ENCODE data around the gene YDJC.
"Not testable (repeated sequence)": the region's sequence is repeated elsewhere in the genome, so short reads cannot be mapped to it uniquely, and the experiment has no call there.

The YDJC gene, protein sequence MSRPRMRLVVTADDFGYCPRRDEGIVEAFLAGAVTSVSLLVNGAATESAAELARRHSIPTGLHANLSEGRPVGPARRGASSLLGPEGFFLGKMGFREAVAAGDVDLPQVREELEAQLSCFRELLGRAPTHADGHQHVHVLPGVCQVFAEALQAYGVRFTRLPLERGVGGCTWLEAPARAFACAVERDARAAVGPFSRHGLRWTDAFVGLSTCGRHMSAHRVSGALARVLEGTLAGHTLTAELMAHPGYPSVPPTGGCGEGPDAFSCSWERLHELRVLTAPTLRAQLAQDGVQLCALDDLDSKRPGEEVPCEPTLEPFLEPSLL

DNA sequence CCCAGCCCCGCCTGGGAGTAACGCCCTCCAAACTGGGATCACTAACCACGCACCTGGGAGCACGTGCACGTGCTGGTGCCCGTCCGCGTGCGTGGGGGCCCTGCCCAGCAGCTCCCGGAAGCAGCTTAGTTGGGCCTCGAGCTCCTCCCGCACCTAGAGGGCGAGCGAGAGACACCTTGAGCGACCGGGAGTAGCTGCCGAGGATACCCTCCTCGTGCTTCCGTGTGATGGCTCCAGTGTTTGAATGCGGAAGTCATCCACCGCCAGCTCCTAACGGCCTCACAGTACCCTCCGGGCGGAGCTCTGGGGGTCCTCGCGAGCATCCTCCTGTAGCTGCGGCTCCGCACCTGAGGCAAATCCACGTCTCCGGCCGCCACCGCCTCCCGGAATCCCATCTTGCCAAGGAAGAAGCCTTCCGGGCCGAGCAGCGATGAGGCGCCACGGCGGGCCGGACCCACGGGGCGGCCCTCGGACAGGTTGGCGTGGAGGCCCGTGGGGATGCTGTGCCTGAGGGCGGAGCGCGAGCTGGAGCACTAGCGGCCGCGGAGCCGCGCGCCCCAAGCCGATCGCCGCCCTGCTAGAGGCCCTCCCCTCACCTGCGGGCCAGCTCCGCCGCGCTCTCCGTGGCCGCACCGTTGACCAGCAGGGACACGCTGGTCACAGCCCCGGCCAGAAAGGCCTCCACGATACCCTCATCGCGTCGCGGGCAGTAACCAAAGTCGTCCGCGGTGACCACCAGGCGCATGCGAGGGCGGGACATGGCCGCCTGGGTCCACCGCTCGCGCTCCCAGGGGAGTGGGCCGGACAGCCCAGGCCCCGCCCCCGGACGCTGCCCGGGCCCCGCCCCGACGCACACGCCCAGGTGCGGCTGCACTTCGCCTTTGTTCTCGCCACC is at the start of gene YDJC:
Gene YDJC (minus strand): TSS at position 768 of the 895 bp plus-strand sequence. CDS start 8 bp downstream, at position 760.
- peak within 1 kb of the TSS; percentile 87 for H3K4me3 ChIP-seq (replicated peaks; ENCODE audit: low read depth, low read length)
- peak; percentile 92 for DNase-seq (ENCODE audit: low read depth)
- TF ChIP-seq, protein P1, sequence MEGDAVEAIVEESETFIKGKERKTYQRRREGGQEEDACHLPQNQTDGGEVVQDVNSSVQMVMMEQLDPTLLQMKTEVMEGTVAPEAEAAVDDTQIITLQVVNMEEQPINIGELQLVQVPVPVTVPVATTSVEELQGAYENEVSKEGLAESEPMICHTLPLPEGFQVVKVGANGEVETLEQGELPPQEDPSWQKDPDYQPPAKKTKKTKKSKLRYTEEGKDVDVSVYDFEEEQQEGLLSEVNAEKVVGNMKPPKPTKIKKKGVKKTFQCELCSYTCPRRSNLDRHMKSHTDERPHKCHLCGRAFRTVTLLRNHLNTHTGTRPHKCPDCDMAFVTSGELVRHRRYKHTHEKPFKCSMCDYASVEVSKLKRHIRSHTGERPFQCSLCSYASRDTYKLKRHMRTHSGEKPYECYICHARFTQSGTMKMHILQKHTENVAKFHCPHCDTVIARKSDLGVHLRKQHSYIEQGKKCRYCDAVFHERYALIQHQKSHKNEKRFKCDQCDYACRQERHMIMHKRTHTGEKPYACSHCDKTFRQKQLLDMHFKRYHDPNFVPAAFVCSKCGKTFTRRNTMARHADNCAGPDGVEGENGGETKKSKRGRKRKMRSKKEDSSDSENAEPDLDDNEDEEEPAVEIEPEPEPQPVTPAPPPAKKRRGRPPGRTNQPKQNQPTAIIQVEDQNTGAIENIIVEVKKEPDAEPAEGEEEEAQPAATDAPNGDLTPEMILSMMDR (IDR thresholded peaks at IDR 0.05; ENCODE audit: low read length, missing control alignments), result peak; percentile 46

DNA sequence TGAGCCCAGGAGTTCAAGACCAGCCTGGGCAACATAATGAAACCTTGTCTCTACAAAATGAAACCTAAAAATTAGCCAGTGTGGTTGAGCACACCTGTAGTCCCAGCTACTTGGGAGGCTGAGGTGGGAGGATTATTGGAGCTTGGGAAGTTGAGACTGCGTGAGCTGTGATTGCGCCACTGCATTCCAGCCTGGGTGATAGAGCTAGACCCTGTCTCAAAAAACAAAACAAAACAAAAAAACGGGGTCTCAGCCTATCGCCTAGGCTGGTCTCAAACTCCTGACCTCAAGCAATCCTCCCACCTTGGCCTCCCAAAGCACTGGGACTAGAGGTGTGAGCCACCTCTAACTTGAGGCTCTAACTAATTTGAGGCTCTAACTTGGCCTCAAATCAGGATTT is 49.6 kb upstream of the YDJC start:
- H3K4me3 ChIP-seq (replicated peaks; ENCODE audit: low read depth, low read length), result no peak overlapping the region
- TF ChIP-seq, protein P1 (IDR thresholded peaks at IDR 0.05; ENCODE audit: low read length, missing control alignments), result no peak
- no peak for DNase-seq (ENCODE audit: low read depth)

DNA sequence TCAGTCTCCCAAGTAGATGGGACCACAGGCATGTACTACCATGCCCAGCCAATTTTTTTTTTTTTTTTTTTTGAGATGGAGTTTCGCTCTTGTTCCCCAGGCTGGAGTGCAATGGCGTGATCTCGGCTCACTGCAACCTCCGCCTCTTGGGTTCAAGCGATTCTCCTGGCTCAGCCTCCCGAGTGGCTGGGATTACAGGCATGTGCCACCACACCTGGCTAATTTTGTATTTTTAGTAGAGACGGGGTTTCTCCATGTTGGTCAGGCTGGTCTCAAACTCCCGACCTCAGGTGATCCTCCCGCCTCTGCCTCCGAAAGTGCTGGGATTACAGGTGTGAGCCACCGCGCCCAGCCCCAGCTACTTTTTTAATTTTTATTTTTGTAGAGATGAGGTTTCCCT is 49.0 kb upstream of the YDJC start:
- not testable (repeated sequence) for DNase-seq (ENCODE audit: low read depth); H3K4me3 ChIP-seq (replicated peaks; ENCODE audit: low read depth, low read length)

DNA sequence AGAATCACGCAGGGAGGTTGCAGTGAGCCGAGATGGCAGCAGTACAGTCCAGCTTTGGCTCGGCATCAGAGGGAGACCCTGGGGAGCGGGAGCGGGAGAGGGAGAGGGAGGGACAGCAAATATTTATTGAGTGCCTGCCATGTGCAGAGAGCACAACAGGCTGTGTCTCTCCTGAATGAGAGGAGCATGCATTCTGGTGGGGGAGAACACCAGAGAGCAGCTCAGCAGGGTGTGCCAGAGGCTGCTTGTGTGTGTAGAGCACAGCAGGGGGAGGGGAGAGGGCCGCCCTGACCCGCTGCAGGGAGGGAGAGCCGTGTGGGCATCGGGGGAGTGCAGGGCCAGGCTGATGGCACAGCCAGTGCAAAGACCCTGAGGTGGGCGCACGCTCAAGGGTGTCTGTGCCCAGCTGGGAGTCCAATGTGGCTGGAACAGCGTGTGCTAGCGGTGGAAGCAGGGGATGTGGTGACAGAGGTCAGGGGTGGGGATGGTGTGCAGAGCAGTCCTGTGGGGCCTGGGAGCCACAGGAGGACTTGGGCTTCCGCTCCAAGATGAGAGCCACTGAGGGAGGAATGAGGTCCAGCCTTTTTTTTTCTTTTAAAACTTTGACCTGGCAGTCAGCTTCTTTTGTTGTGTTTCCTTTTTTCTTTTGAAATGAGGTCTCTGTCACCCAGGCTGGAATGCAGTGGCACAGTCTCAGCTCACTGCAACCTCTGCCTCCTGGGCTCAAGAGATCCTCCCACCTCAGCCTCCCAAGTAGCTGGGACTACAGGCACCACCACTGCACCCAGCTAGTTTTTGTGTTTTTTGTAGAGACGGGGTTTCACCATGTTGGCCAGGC is 48.0 kb upstream of the YDJC start:
- TF ChIP-seq, protein P1 (IDR thresholded peaks at IDR 0.05; ENCODE audit: low read length, missing control alignments), result no peak
- no peak for DNase-seq (ENCODE audit: low read depth)
- H3K4me3 ChIP-seq (replicated peaks; ENCODE audit: low read depth, low read length), result no peak overlapping the region

DNA sequence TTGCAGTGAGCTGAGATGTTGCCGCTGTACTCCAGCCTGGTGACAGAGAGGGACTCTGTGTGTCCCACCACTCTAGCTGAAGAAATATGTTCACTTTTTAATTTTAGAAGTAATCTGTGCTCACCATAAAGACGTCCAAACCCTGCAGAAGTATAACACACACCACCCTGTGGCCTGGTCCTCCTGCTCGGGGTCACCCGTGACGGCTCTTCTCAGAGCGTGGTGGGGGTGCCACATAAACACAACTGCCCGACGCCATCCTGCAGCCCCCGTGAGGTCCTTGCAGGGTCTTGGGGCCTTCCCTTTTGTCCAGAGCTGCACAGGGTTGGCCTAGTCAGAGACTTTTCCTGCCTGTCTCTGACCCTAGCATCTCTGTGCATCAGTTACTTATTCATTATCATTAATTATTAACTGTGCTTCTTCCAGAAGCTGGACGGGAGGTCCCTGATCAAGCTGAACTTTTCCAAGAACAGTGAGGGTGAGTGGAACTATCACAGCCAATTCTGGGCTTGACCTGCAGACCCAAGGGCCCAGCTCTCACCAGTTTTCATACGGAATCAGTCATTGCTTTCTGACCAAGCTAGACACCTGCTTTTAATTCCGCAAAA is 44.9 kb upstream of the YDJC start:
- TF ChIP-seq, protein P1 (IDR thresholded peaks at IDR 0.05; ENCODE audit: low read length, missing control alignments), result no peak
- DNase-seq (ENCODE audit: low read depth), result no peak
- H3K4me3 ChIP-seq (replicated peaks; ENCODE audit: low read depth, low read length), result no peak overlapping the region

DNA sequence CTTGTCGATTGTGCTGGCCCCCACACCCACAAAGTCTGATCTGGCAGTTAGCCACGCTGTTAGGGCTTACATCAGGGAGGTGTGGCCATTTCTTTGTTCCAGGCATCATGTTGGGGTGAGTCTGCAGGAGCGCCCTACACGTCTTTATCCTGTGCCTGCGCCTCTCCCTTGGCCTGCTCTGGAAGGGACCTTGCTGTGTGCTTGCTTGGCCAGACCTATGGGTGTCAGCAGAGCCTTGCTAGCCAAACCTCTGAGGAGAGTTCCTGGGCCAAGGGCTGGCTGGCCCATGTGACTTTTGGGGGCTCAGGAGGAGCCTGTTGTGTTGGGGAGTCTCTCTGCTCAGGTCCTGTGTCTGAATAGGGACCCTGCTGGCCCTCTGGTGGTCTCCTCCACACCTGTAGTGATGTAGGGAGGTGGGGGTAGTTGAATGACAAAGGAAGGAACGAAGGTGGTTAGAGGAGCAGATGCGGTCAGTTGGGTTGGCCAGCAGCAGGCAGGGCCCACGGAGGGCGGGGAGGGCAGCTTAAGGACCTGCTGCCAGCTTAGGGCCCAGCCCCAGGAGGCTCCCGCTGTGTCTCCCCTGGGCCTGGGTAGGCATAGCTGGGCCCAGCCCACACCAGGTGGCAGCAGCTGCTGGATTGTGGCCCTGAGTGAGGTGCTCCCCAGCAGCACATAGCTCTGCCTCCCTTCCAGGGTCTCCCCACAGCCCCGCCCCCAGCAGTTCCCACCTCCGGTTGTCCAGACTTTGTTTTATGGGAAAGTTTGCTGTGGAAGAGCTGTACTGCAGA is 43.9 kb upstream of the YDJC start:
- no peak overlapping the region for H3K4me3 ChIP-seq (replicated peaks; ENCODE audit: low read depth, low read length)
- TF ChIP-seq, protein P1 (IDR thresholded peaks at IDR 0.05; ENCODE audit: low read length, missing control alignments), result no peak
- no peak for DNase-seq (ENCODE audit: low read depth)

Measured in fibroblast of pulmonary artery (primary cell).